Heart right ventricle (tissue), 16 donors: ENCODE data around the gene TSPAN9. TPM values are rescaled to one million over a fixed set of nuclear protein-coding genes. Genes with fewer than 3 reads are reported as not detected.

Experiments
- ATAC-seq, 8 donors: fragments of 200-7000 bp; cut with Tn5 transposase; one replicate each; pipeline ENCODE4 v1.9.1; 2020; ENCODE audit warnings: mild to moderate bottlenecking in 8 of 8, moderate library complexity in 8 of 8, moderate number of reproducible peaks in 1 of 8
- DNase-seq, 2 donors: peaks; one replicate each; pipeline ENCODE4 v3.0.0-alpha.2; 2020
- H3K27ac ChIP-seq, 10 donors: fragments of 200-600 bp; sonication (generic) in 2 of 10; one replicate each; pipeline versions ENCODE4 v1.5.0 to v1.8.0; 2020 to 2022; ENCODE audit warnings: mild to moderate bottlenecking in 3 of 10
- H3K27me3 ChIP-seq, 7 donors: fragments of 200-600 bp; one replicate each; pipeline ENCODE4 v1.8.0; 2021 to 2022; ENCODE audit warnings: mild to moderate bottlenecking in 2 of 7
- H3K36me3 ChIP-seq, 9 donors: fragments of 200-600 bp; sonication (generic) in 1 of 9; one replicate each; pipeline versions ENCODE4 v1.5.0 to v1.8.0; 2020 to 2022; ENCODE audit warnings: mild to moderate bottlenecking in 2 of 9
- H3K4me1 ChIP-seq, 9 donors: fragments of 200-600 bp; sonication (generic) in 1 of 9; one replicate each; pipeline versions ENCODE4 v1.5.0 to v1.8.0; 2020 to 2022; ENCODE audit warnings: mild to moderate bottlenecking in 4 of 9
- H3K4me3 ChIP-seq, 10 donors: fragments of 200-600 bp; sonication (generic) in 2 of 10; one replicate each; pipeline versions ENCODE4 v1.5.0 to v1.8.0; 2020 to 2022; ENCODE audit warnings: mild to moderate bottlenecking in 7 of 10, moderate library complexity in 2 of 10
- H3K9me3 ChIP-seq, 11 donors: fragments of 200-600 bp in 10 of 11; sonication (generic) in 2 of 11; one replicate each; pipeline versions ENCODE4 v1.5.0 to v1.8.0; 2013 to 2022; ENCODE audit warnings: mild to moderate bottlenecking in 2 of 11, control low read depth in 1 of 11, moderate library complexity in 1 of 11
- WGBS, 2 donors: extraction: QIAGEN DNeasy Blood & Tissue Kit; methylation state at CpG; one replicate each; pipeline ENCODE4 v1.1.7; 2013; ENCODE audit warnings: inconsistent platforms in 1 of 2; 5-methylcytosine and 5-hydroxymethylcytosine counted together
- intact Hi-C, 10 donors: fragments of 100-400 bp; cut with DNase I; formaldehyde crosslinking; loops; one replicate each; pipeline versions ENCODE4 v1.11.1 to v1.14.2; 2022
- polyA plus RNA-seq, 2 donors: library from polyadenylated mRNA; stranded (reverse); fragments of 200-250 nt; gene quantifications; one replicate each; pipeline ENCODE4 v1.2.3, GENCODE V29; 2013
- total RNA-seq, 10 donors: library from RNA; stranded (reverse); fragmentation: NEBNext Ultra II Directional in 3 of 10; extraction: Animal tissue kit (Norgen Biotek cat#: 25700) in 3 of 10; gene quantifications; one replicate each; pipeline versions ENCODE4 v1.2.1 to v1.2.4, GENCODE V29; 2021 to 2023
- TF ChIP-seq, protein P1 (sequence below), 9 donors: fragments of 200-600 bp; sonication (generic) in 2 of 9; IDR thresholded peaks; one replicate each; pipeline versions ENCODE4 v1.5.0 to v1.8.0; 2021 to 2022; ENCODE audit warnings: antibody characterized with exemption in 9 of 9, mild to moderate bottlenecking in 5 of 9, moderate library complexity in 1 of 9
- donor health status: Arrhythmogenic right ventricular cardiomyopathy.
- donor health status: ischemic (EF 13 %, LVEDD 7.1; RV severe dilation, severe dysfunction).
- donor health status: healthy with polysubstance abuse.
- donor health status: DM: no; HTN: yes; CAD: no.
- donor health status: DM: no; HTN: no; CAD: no.
- donor health status: ischemic (EF 25% LVEDD 6.9; RV normal size, moderate dysfunction).
- donor health status: ischemic (EF 25% LVEDD 5.7; RV mildly dilated, moderate dysfunction).
- donor health status: healthy.
- donor health status: DM: yes; HTN: yes; CAD: no.
- donor health status: Ischemic cardiomyopathy.
- donor health status: ischemic (EF 35%, LVEDD 5.7; RV mildly dilated, moderate dysfunction).
- donor health status: nonischemic (EF 11% LVEDD 7.7; RV severe dilation, severe dysfunction).
- donor health status: DM: yes; HTN: yes; CAD: no.
- donor health status: PGD.
- donor health status: ischemic (EF 29% LVEDD 5.4; RV normal size, mild dysfunction).
- donor health status: nonischemic (EF 23%, LVEDD 6.1; RV moderate dilation, normal function).

The TSPAN9 gene
- total and polyA plus RNA-seq, 12 donors, result 63.0 to 401 (median 251) TPM

DNA sequence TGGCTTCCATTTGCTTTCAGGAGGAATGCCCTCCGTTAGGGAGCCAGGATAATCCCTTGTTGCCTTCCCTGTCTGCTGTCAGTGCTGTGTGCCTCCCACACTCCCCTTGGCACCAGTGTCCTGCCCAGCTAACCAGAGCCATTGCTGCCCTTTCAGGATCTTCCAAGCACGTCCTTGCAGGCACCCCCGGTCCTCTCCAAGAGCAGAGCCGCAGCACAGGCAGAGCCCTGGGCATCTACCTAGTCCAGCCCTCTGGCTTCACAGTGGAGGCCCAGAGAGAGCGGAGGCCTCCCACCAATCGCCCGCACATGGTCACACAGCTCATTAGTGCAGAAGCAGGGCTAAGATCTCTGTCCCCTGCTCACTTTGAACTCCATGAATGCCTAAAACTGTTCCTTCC lies 39.0 kb upstream of the TSPAN9 start:
- ATAC-seq (no peak), DNase-seq (no peak)
- Histone ChIP-seq H3K27ac (no peak overlapping the region), H3K4me1 (peaks cover 4 to 49% (median 24%) of the 10 kb centered on the region in 9 donors), H3K36me3 (peaks cover 0 to 43% (median 0%) of the 10 kb centered on the region in 9 donors), H3K9me3 (no peaks in the 10 kb centered on the region), H3K4me3 (no peak overlapping the region), H3K27me3 (no peaks in the 10 kb centered on the region)
- intact Hi-C loops, result loop anchor here in 8 of 10 donors (5.0 to 10.0 kb wide), 6 partner anchors 73 to 191 kb away; partner anchors contain the start of genes TEX52 (in 7 of the 8) and TEAD4 (in 1 of the 8)
- WGBS, 2 donors, result 85 to 96% methylated on average over 7 of the region's 7 CpGs
- TF ChIP-seq, protein P1, sequence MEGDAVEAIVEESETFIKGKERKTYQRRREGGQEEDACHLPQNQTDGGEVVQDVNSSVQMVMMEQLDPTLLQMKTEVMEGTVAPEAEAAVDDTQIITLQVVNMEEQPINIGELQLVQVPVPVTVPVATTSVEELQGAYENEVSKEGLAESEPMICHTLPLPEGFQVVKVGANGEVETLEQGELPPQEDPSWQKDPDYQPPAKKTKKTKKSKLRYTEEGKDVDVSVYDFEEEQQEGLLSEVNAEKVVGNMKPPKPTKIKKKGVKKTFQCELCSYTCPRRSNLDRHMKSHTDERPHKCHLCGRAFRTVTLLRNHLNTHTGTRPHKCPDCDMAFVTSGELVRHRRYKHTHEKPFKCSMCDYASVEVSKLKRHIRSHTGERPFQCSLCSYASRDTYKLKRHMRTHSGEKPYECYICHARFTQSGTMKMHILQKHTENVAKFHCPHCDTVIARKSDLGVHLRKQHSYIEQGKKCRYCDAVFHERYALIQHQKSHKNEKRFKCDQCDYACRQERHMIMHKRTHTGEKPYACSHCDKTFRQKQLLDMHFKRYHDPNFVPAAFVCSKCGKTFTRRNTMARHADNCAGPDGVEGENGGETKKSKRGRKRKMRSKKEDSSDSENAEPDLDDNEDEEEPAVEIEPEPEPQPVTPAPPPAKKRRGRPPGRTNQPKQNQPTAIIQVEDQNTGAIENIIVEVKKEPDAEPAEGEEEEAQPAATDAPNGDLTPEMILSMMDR (IDR thresholded peaks at IDR 0.05), result no peak

DNA sequence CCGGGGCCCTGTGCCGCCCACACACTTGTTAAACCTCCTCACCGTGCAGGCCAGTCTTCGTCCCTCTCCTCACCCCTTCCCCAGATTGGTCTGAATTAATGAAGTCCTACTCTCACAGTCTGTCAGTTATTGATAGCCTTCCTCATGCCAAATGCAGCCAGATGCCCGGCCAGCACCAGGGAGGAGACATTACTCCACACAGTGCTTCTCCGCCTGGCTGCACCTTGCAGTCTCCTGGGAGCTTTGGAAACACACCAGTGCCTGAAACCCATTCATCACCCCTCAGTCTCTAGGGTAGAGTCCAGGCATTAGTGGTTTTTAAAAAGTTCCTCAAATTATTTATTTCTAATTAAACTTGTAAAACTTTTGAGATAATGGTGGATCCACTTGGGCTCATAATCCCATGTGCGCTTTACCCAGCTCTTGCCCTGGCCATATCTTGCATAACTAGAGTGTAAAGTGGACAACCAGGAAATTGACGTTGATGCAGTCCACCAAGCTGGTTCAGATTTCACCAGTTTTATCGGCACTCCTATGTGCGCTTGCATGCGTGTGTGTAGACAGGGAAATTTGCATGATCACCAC lies 38.2 kb upstream of the TSPAN9 start:
- Histone ChIP-seq H3K4me3 (no peak overlapping the region), H3K36me3 (peaks cover 0 to 43% (median 0%) of the 10 kb centered on the region in 9 donors), H3K27me3 (no peaks in the 10 kb centered on the region), H3K4me1 (peaks cover 4 to 40% (median 16%) of the 10 kb centered on the region in 9 donors), H3K9me3 (no peaks in the 10 kb centered on the region), H3K27ac (no peak overlapping the region)
- intact Hi-C loops, result loop anchor here in 8 of 10 donors (5.0 to 10.0 kb wide), 6 partner anchors 74 to 192 kb away; partner anchors contain the start of genes TEX52 (in 7 of the 8) and TEAD4 (in 1 of the 8)
- TF ChIP-seq, protein P1 (IDR thresholded peaks at IDR 0.05), result no peak
- no peak for ATAC-seq
- 91 to 92% methylated on average over 11 of the region's 11 CpGs for WGBS, 2 donors
- DNase-seq, result no peak

DNA sequence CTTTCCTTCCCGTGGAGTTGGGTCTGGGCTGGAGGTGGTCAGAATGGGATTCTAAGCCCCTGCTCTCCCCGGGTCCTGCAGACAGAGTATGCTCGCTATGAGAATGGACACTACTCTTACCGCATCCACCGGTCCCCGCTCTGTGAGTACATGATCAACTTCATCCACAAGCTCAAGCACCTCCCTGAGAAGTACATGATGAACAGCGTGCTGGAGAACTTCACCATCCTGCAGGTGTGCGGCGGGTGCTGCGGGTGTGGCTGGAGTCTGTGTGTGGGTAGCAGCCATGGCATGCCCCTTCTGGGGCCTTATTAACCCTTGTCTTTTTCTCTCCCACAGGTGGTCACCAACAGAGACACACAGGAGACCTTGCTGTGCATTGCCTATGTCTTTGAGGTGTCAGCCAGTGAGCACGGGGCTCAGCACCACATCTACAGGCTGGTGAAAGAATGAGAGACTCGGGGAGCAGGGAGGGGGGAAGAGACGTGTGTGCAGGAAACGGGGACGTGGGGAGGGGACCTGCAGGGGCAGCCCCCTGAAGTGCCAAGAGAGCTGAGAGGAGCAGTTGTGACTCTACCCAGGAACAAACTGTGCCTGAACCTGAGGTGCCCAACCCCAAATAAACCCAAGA lies 37.0 kb upstream of the TSPAN9 start:
- WGBS, 2 donors, result 94% methylated on average over 15 of the region's 15 CpGs
- Histone ChIP-seq H3K36me3 (peaks cover 0 to 43% (median 0%) of the 10 kb centered on the region in 9 donors), H3K27me3 (no peaks in the 10 kb centered on the region), H3K27ac (no peak overlapping the region), H3K4me3 (no peak overlapping the region), H3K4me1 (peaks cover 4 to 29% (median 12%) of the 10 kb centered on the region in 9 donors), H3K9me3 (no peaks in the 10 kb centered on the region)
- DNase-seq (no peak), ATAC-seq (no peak)
- intact Hi-C loops, result loop anchor here in 2 of 10 donors (2.0 to 5.0 kb wide), 2 partner anchors 153 to 155 kb away; no protein-coding TSS in a partner anchor
- TF ChIP-seq, protein P1 (IDR thresholded peaks at IDR 0.05), result no peak

DNA sequence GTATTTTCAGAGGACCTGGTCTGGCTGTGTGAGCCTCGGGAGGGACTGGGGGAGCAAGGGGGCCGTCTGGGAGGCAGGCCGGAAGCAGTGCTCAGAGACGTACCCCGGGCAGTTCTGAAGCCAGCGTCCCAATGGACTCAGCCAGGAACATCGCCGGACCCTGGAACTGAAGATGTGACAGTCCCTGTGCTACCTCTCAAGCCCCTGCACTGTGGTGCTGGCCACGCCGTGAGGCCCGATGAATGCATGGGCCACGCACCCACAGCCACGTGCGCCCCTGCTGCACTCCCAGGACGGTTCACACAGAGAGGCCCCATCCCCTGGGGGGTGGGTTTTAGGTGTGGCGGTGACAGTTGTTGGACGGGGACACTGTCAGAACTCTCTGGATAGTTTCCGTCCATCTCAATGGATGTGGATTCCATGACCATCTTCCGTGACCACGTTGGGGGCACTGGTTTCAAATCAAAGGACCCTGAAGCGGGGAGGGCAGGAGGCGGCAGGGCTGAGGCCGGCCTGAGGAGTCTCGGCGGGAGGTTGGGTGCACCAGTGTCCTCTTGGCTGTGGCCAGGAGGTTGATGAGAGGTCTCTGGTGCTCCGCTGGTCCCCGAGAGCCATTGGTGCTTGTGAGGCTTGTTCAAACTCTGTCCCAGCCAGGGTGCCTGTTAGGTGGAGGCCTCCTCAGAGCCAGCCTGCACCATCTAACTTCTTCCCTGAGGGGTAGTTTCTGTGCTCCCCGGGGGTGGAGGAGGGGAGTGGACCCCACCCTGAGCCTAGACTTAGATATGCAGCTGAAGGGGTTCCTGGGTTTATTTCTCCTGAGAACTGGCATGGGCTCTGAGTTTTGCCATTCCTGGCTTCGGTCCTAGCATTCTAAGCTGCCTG lies 36.3 kb upstream of the TSPAN9 start:
- ATAC-seq, result peak in 1 of 8 donors; percentile 2
- Histone ChIP-seq H3K4me3 (no peak overlapping the region), H3K4me1 (peaks cover 4 to 28% (median 10%) of the 10 kb centered on the region in 9 donors), H3K27ac (no peak overlapping the region), H3K27me3 (no peaks in the 10 kb centered on the region), H3K9me3 (no peaks in the 10 kb centered on the region), H3K36me3 (peaks cover 0 to 43% (median 0%) of the 10 kb centered on the region in 9 donors)
- no peak for DNase-seq
- TF ChIP-seq, protein P1 (IDR thresholded peaks at IDR 0.05), result no peak
- intact Hi-C loops, result loop anchor here in 2 of 10 donors (2.0 to 5.0 kb wide), 2 partner anchors 154 to 156 kb away; no protein-coding TSS in a partner anchor
- WGBS, 2 donors, result 87 to 90% methylated on average over 29 of the region's 29 CpGs
